NCI-H748 (cell line): Measurements from ENCODE around the gene PTAR1.

Experiments
- DNase-seq: peaks from one replicate; lab custom pipeline; 2025; ENCODE audit not compliant: unreplicated experiment; lab: John Stamatoyannopoulos, UW

PTAR1 gene

DNA sequence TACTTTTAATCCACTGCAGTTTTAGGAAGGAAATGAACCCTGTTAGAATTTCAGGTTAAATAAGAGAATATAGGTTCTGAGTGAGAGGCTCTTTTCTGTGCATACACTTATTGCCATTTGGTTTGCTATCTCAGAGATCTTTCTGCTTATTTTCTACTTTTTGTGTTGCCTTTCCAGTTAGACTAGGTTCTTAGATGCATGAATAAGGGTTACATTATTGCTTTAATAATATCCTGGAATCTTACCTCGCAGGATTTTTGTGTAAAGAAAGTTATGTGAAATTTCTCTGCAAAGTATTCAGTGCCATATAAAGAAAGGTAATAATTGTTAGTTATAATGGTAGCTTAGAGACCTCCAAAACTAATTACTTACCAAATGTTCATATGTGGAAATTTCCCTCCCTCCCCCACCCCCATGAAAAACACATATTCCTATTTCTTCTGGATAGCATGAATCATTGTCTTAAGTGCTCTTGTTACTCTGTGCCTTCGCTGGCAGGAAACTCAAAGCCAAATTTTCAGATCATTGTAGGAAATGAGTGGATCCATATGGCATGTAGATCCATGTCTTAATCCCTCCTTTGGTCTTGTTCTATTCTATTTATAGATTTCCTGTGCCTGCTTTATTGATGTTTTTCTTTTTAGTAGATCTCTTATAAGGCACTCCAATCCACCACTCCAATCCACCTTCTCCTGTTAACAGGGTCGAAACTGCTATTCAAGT, 84.9 kb downstream of the PTAR1 start:
- no peak for DNase-seq

DNA sequence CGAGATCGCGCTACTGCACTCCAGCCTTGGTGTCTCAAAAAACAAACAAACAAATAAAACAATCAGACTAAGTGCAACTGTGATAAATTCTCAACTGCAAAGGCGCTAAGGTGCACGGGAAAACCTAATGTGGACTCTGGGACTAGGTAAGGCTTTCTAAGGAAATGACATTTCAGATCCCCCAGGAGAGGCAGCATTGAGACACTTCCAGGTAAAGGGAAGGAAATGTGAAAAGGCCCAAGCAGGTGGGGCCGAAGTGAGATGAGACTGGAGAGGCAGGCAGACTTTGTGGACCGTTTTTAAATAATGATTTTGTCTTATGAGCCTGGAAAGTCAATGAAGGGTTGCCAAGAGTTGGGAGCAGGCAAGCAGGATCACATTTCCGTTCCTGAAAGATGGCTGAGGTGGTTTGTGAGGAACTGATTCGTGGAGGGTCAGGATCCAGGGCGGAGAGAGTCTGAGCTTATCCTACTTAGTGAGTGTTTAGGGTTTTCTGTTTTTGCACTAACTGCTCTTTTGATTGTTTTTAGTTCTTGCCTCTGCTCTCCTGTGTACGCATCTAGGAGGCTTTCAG, 85.6 kb downstream of the PTAR1 start:
- DNase-seq: peak; percentile 40

DNA sequence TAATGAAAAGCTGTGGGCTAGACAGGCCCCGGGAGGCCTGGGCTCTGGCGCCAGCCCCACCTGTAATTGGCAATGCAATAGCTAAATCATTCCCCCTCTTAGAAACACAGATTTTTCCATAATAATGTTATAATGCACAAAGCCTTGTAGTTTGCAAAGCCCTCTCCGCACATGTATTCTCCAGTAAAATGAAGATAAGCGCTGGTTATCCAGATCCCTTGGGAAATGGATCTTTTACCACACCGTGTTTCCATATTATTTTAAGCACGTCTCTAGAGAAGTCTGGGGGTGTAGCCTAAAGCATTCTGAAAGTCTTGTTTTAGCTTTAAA, 86.5 kb downstream of the PTAR1 start:
- DNase-seq: no peak

DNA sequence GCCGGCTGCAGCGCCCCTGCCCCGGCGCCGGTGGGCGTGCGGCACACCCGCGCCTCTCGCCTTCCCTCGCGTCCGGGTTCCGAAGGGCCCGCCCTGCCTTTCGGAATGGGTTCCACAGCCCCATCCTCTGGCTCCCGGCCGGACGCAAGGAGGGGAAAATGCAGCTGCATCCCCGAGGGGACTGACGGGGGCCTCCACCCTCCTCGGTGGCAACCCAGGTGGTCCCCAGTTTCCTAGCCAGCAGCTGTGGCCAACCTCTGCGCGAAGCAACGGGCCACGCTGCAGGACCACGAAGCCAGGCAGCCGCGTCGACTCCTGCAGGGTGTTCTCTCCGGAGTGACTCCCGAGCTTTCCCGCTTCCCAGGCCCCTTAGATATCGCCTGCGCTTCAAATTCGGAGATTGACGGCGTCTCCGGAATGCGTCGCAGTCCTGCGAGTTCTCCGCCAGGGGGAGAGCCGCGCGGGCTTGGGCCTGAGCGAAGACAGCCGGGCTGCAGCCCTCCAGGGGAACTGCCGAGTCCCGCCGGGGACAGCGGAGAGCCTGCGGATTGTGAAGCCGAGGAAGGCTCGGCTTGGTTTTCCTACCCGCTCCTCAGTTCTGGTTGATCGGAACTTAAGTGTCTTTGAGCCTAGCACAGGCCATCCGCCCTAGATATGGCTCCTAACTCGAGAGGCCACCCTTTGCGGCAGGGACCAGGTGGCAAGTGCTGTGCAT, 87.1 kb downstream of the PTAR1 start:
- peak; percentile 94 for DNase-seq

DNA sequence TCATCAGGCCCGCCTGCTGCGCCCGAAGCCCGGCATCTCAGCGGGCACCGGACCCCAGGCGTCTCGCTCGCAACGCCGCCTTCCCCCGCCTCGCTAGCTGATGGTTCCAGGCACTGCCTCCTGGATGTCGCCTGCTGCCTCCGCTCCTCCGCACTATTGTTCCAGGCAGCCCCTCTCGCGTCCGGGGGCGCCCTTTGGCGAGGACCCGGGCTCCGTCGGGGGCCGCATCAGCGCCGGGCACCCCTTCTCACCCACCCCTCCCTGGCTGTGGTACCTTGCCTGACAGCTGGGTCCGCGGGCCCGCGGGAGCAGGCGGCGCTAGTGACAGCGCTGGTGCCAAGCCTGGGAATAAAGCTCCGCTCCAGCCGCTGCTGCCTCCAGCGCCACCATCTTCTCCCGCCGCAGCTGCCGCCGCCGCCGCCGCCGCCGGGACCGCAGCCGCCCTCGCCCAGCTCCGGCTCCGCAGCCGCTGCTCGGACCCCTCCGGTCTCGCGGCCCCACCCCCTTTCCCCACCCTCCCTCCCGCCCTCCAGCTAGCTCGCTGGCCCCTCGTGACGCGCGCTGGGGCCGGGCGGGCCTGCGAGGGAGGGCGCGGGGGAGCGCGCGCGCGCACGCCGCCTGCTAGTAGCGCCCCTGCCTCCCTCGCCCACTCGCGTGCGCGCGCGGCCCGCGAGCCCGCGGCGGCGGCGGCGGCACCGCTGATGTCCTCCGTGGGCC, 87.8 kb downstream of the PTAR1 start, which contains the start of gene APBA1:
TSS of gene APBA1 (minus strand) at position 493 of the 717 bp plus-strand sequence.
- DNase-seq: peak; percentile 86

DNA sequence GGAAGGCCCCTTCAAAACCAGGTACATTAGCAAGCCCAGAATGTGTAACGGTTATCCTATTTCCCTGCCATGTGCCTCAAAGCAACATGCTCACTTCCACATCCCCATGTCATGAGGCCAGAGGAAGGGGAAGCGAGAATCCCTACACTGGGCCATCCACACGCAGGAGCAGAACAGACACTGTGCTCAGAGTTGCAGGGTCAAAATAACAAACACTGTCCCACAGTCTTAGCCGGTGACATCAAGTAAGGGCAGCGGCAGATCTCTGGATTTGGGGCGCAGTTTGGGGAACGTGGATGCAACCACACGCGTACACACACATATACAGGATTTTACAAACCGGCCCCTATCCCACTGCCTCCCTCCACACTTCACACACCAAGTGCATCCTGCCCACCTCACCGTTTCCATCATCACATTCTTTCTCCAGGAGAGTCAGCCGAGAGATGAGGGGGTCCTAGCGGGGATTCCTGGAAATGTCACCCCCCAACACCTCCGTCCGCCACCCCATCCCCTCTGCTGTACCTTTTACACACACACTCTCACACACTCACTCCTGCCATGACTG, 88.4 kb downstream of the PTAR1 start:
- DNase-seq: peak; percentile 21

DNA sequence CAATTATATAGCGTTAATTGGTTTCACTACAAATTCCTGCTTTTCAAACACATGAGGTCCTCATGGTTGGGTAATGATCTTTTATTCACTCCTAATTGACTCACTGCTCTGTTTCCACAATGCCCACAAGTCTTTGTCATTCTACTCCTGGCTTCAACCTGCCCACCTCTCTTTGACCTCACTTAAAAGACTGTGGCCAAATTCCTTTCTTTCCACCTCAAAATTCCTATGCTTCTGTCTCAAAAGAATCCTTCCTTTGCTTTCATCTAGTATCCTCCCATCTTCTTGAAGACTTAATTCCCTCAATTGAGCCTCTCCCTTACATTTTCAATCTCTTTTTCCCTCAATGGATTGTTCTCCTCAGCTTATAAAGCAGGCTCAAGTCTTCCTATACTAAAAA, 92.5 kb downstream of the PTAR1 start:
- peak; percentile 12 for DNase-seq

DNA sequence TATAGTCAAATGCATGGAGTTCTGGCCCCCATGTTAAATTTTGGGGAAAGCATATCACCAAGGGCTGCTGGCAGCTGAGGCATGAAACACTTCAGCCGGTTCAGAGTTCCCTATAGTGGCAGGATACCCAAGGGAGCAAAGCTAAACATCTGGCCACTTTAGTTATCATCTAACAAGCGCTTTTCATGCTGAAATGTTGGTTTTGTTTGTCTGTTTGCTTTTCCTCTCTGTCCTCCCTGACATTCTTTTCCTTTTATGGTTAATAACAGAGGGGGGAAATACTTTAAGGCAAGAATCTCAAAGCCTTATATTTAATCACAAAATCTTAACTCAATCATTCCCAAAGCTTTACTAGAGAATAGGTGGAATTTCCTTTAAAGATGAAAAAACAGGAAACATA, 99.5 kb downstream of the PTAR1 start:
- DNase-seq: peak; percentile 16
